Thyroid gland (tissue), 4 donors: ENCODE measurements around the gene SORT1.

ENCODE experiments used
- CTCF ChIP-seq, 6 experiments: fragments of 200-600 bp in 3 of 6; fragments of 450-650 bp in 3 of 6; sonication (generic) in 3 of 6; IDR thresholded peaks; one replicate each; pipeline ENCODE4 v1.5.1; 2016 to 2019; ENCODE audit warnings: antibody characterized with exemption in 6 of 6, mild to moderate bottlenecking in 2 of 6, inconsistent platforms in 1 of 6, moderate library complexity in 1 of 6
- POLR2A ChIP-seq, 2 donors: fragments of 450-650 bp; IDR thresholded peaks; one replicate each; pipeline ENCODE4 v1.6.1; 2017; ENCODE audit warnings: antibody characterized with exemption in 2 of 2, mild to moderate bottlenecking in 2 of 2, moderate library complexity in 1 of 2

- no peak for TF ChIP-seq CTCF (IDR thresholded peaks at IDR 0.05)
- TF ChIP-seq POLR2A (IDR thresholded peaks at IDR 0.05), result no peak
Observed at GRCh38 chr1:109290998-109291397, 106.7 kb downstream of the SORT1 start.
